ENCODE results near the gene TAF1B. TPM values are rescaled to one million over a fixed set of nuclear protein-coding genes. Genes with fewer than 3 reads are reported as not detected.
"Not testable (repeated sequence)": the region's sequence is repeated elsewhere in the genome, so short reads cannot be mapped to it uniquely, and the experiment has no call there.

TAF1B gene
- total RNA-seq, 2 experiments from 2014 or later, result 33.0 to 35.6 TPM

- no peak for ATAC-seq
- H3K4me1 Mint-ChIP-seq (ENCODE audit: low read depth), result peaks cover 11% of the 10 kb centered on the region
- ChIA-PET POLR2A (no interaction called here), CTCF (no interaction called here)
- H3K27ac Mint-ChIP-seq, result no peak overlapping the region
- H3K27me3 Mint-ChIP-seq (ENCODE audit: low read depth), result peaks cover 12% of the 10 kb centered on the region
- no peaks in the 10 kb centered on the region for H3K9me3 Mint-ChIP-seq (ENCODE audit: insufficient read depth)
- no peaks in the 10 kb centered on the region for H3K36me3 Mint-ChIP-seq (ENCODE audit: low read depth)
- no peak overlapping the region for H3K4me3 Mint-ChIP-seq
- DNase-seq, result no peak
These were observed 23.0 kb upstream of the TAF1B start for GRCh38 chr2:9820020-9820973.

- no peak overlapping the region for H3K27ac Mint-ChIP-seq
- H3K36me3 Mint-ChIP-seq (ENCODE audit: low read depth), result no peaks in the 10 kb centered on the region
- peaks cover 16% of the 10 kb centered on the region for H3K27me3 Mint-ChIP-seq (ENCODE audit: low read depth)
- ChIA-PET POLR2A (no interaction called here), CTCF (no interaction called here)
- ATAC-seq (no peak), DNase-seq (no peak)
- H3K9me3 Mint-ChIP-seq (ENCODE audit: insufficient read depth), result no peaks in the 10 kb centered on the region
- H3K4me1 Mint-ChIP-seq (ENCODE audit: low read depth), result peaks cover 1% of the 10 kb centered on the region
- no peak overlapping the region for H3K4me3 Mint-ChIP-seq
These were observed 21.3 kb upstream of the TAF1B start for GRCh38 chr2:9821805-9822445.

- Mint-ChIP-seq H3K4me1 (ENCODE audit: low read depth) (no peaks in the 10 kb centered on the region), H3K27me3 (ENCODE audit: low read depth) (peaks cover 20% of the 10 kb centered on the region), H3K27ac (no peak overlapping the region), H3K36me3 (ENCODE audit: low read depth) (no peaks in the 10 kb centered on the region), H3K4me3 (no peak overlapping the region), H3K9me3 (ENCODE audit: insufficient read depth) (no peaks in the 10 kb centered on the region)
- DNase-seq (no peak), ATAC-seq (no peak)
- CTCF ChIA-PET, result interaction anchor here (1.5 kb wide), 1 partner anchor 10 kb away, joined by 10 read pairs; no protein-coding TSS in a partner anchor
- POLR2A ChIA-PET, result no interaction called here
These were observed 18.8 kb upstream of the TAF1B start for GRCh38 chr2:9824441-9824840.

GRCh38 chr2:9824956-9825720 lies 18.1 kb upstream of the TAF1B start:
- H3K36me3 Mint-ChIP-seq (ENCODE audit: low read depth), result no peaks in the 10 kb centered on the region
- no peak overlapping the region for H3K4me3 Mint-ChIP-seq
- no peaks in the 10 kb centered on the region for H3K9me3 Mint-ChIP-seq (ENCODE audit: insufficient read depth)
- CTCF ChIA-PET, result interaction anchor here (1.5 kb wide), 1 partner anchor 11 kb away, joined by 10 read pairs; no protein-coding TSS in a partner anchor
- no peaks in the 10 kb centered on the region for H3K4me1 Mint-ChIP-seq (ENCODE audit: low read depth)
- DNase-seq, result no peak
- H3K27ac Mint-ChIP-seq, result no peak overlapping the region
- no peak for ATAC-seq
- POLR2A ChIA-PET, result no interaction called here
- peaks cover 26% of the 10 kb centered on the region for H3K27me3 Mint-ChIP-seq (ENCODE audit: low read depth)

GRCh38 chr2:9826208-9826607 lies 17.1 kb upstream of the TAF1B start:
- DNase-seq (no peak), ATAC-seq (no peak)
- H3K27me3 Mint-ChIP-seq (ENCODE audit: low read depth), result peaks cover 31% of the 10 kb centered on the region
- H3K4me1 Mint-ChIP-seq (ENCODE audit: low read depth), result peaks cover 9% of the 10 kb centered on the region
- no peaks in the 10 kb centered on the region for H3K9me3 Mint-ChIP-seq (ENCODE audit: insufficient read depth)
- no peak overlapping the region for H3K27ac Mint-ChIP-seq
- H3K36me3 Mint-ChIP-seq (ENCODE audit: low read depth), result no peaks in the 10 kb centered on the region
- H3K4me3 Mint-ChIP-seq, result no peak overlapping the region
- POLR2A ChIA-PET, result interaction anchor here (0.7 kb wide), 1 partner anchor 203 kb away, joined by 3 read pairs; no protein-coding TSS in a partner anchor
- CTCF ChIA-PET, result interaction anchor here (1.0 to 2.6 kb wide), 3 partner anchors 13 to 59 kb away, joined by 4 to 8 read pairs (median 5); no protein-coding TSS in a partner anchor

GRCh38 chr2:9830685-9831410 lies 12.4 kb upstream of the TAF1B start:
- H3K4me3 Mint-ChIP-seq, result no peak overlapping the region
- no peaks in the 10 kb centered on the region for H3K9me3 Mint-ChIP-seq (ENCODE audit: insufficient read depth)
- no peak overlapping the region for H3K27ac Mint-ChIP-seq
- H3K4me1 Mint-ChIP-seq (ENCODE audit: low read depth), result peaks cover 9% of the 10 kb centered on the region
- POLR2A ChIA-PET, result interaction anchor here (1.4 kb wide), 1 partner anchor 12 kb away, joined by 6 read pairs; the partner anchor contains the start of gene TAF1B
- peak; percentile 76 for ATAC-seq
- H3K27me3 Mint-ChIP-seq (ENCODE audit: low read depth), result peaks cover 50% of the 10 kb centered on the region
- no peaks in the 10 kb centered on the region for H3K36me3 Mint-ChIP-seq (ENCODE audit: low read depth)
- no peak for DNase-seq
- CTCF ChIA-PET, result interaction anchor here (1.9 kb wide), 2 partner anchors 12 to 17 kb away, joined by 5 to 8 read pairs; partner anchors contain the start of gene TAF1B

GRCh38 chr2:9831670-9832069 lies 11.6 kb upstream of the TAF1B start:
- H3K27me3 Mint-ChIP-seq (ENCODE audit: low read depth), result peaks cover 45% of the 10 kb centered on the region
- no peak overlapping the region for H3K27ac Mint-ChIP-seq
- H3K4me1 Mint-ChIP-seq (ENCODE audit: low read depth), result peaks cover 9% of the 10 kb centered on the region
- POLR2A ChIA-PET, result interaction anchor here (1.4 kb wide), 1 partner anchor 12 kb away, joined by 6 read pairs; the partner anchor contains the start of gene TAF1B
- H3K9me3 Mint-ChIP-seq (ENCODE audit: insufficient read depth), result no peaks in the 10 kb centered on the region
- H3K4me3 Mint-ChIP-seq, result no peak overlapping the region
- DNase-seq (no peak), ATAC-seq (no peak)
- no peaks in the 10 kb centered on the region for H3K36me3 Mint-ChIP-seq (ENCODE audit: low read depth)
- CTCF ChIA-PET, result interaction anchor here (1.9 kb wide), 2 partner anchors 11 to 18 kb away, joined by 5 to 8 read pairs; partner anchors contain the start of gene TAF1B

GRCh38 chr2:9832586-9832985 lies 10.7 kb upstream of the TAF1B start:
- CTCF ChIA-PET, result no interaction called here
- POLR2A ChIA-PET, result no interaction called here
- no peak for DNase-seq
- H3K4me3 Mint-ChIP-seq, result no peak overlapping the region
- no peaks in the 10 kb centered on the region for H3K36me3 Mint-ChIP-seq (ENCODE audit: low read depth)
- H3K9me3 Mint-ChIP-seq (ENCODE audit: insufficient read depth), result no peaks in the 10 kb centered on the region
- H3K27ac Mint-ChIP-seq, result no peak overlapping the region
- ATAC-seq, result no peak
- H3K27me3 Mint-ChIP-seq (ENCODE audit: low read depth), result peaks cover 44% of the 10 kb centered on the region
- H3K4me1 Mint-ChIP-seq (ENCODE audit: low read depth), result peaks cover 9% of the 10 kb centered on the region

GRCh38 chr2:9835068-9835467 lies 8.2 kb upstream of the TAF1B start:
- POLR2A ChIA-PET; DNase-seq; H3K4me3 Mint-ChIP-seq; ATAC-seq; H3K9me3 Mint-ChIP-seq (ENCODE audit: insufficient read depth); CTCF ChIA-PET; H3K27ac Mint-ChIP-seq; H3K4me1 Mint-ChIP-seq (ENCODE audit: low read depth); H3K36me3 Mint-ChIP-seq (ENCODE audit: low read depth): not testable (repeated sequence)
- peaks cover 36% of the 10 kb centered on the region for H3K27me3 Mint-ChIP-seq (ENCODE audit: low read depth)

GRCh38 chr2:9836074-9836473 lies 7.2 kb upstream of the TAF1B start:
- H3K4me3 Mint-ChIP-seq, result no peak overlapping the region
- CTCF ChIA-PET, result interaction anchor here (1.9 kb wide), 1 partner anchor 22 kb away, joined by 6 read pairs; no protein-coding TSS in a partner anchor
- ATAC-seq (no peak), DNase-seq (no peak)
- H3K27ac Mint-ChIP-seq, result no peak overlapping the region
- H3K36me3 Mint-ChIP-seq (ENCODE audit: low read depth), result no peaks in the 10 kb centered on the region
- peaks cover under 1% of the 10 kb centered on the region for H3K4me1 Mint-ChIP-seq (ENCODE audit: low read depth)
- peaks cover 32% of the 10 kb centered on the region for H3K27me3 Mint-ChIP-seq (ENCODE audit: low read depth)
- no peaks in the 10 kb centered on the region for H3K9me3 Mint-ChIP-seq (ENCODE audit: insufficient read depth)
- POLR2A ChIA-PET, result interaction anchor here (0.6 kb wide), 1 partner anchor 682 kb away, joined by 3 read pairs; no protein-coding TSS in a partner anchor

- POLR2A ChIA-PET, result interaction anchor here (0.6 kb wide), 1 partner anchor 683 kb away, joined by 3 read pairs; no protein-coding TSS in a partner anchor
- Mint-ChIP-seq H3K4me1 (ENCODE audit: low read depth) (no peaks in the 10 kb centered on the region), H3K27ac (no peak overlapping the region), H3K4me3 (no peak overlapping the region), H3K27me3 (ENCODE audit: low read depth) (peaks cover 31% of the 10 kb centered on the region), H3K36me3 (ENCODE audit: low read depth) (no peaks in the 10 kb centered on the region), H3K9me3 (ENCODE audit: insufficient read depth) (no peaks in the 10 kb centered on the region)
- DNase-seq, result no peak
- ATAC-seq, result no peak
- CTCF ChIA-PET, result interaction anchor here (1.9 kb wide), 1 partner anchor 22 kb away, joined by 6 read pairs; no protein-coding TSS in a partner anchor
These were observed 6.8 kb upstream of the TAF1B start for GRCh38 chr2:9836517-9836916.
